Forelimb muscle (tissue), 1 donor: ENCODE measurements around the gene UNC119B. TPM values are rescaled to one million over a fixed set of nuclear protein-coding genes. Genes with fewer than 3 reads are reported as not detected.

Experiments used
- DNase-seq: peaks from one replicate; pipeline ENCODE4 v3.0.0-alpha.2; 2013; ENCODE audit warnings: low read depth
- polyA plus RNA-seq: library from polyadenylated mRNA; unstranded; fragments of 120-200 nt; gene quantifications from one replicate; pipeline ENCODE4 v1.2.1, GENCODE V29; 2013; ENCODE audit not compliant: insufficient read length

Gene UNC119B
- polyA plus RNA-seq, 1 donor = 11.8 TPM

GRCh38 chr12:120739031-120739762 lies 28.9 kb downstream of the UNC119B start:
- DNase-seq = no peak

- DNase-seq = no peak
Observed at GRCh38 chr12:120739821-120740613, 29.8 kb downstream of the UNC119B start.

- DNase-seq = no peak
Observed at GRCh38 chr12:120740871-120741270, 30.6 kb downstream of the UNC119B start.

GRCh38 chr12:120741476-120742421 lies 31.5 kb downstream of the UNC119B start:
- DNase-seq = peak; percentile 76

- DNase-seq = no peak
Observed at GRCh38 chr12:120744922-120745493, 34.8 kb downstream of the UNC119B start.

GRCh38 chr12:120748242-120748641 lies 38.0 kb downstream of the UNC119B start:
- no peak for DNase-seq

- no peak for DNase-seq
Observed at GRCh38 chr12:120749256-120749655, 39.0 kb downstream of the UNC119B start.

GRCh38 chr12:120750806-120751205 lies 40.5 kb downstream of the UNC119B start:
- no peak for DNase-seq

- no peak for DNase-seq
Observed at GRCh38 chr12:120751389-120751788, 41.1 kb downstream of the UNC119B start.

GRCh38 chr12:120754792-120755191 lies 44.5 kb downstream of the UNC119B start:
- no peak for DNase-seq

GRCh38 chr12:120755269-120755668 lies 45.0 kb downstream of the UNC119B start:
- DNase-seq = no peak

GRCh38 chr12:120757226-120757742 lies 47.0 kb downstream of the UNC119B start:
- DNase-seq = no peak

GRCh38 chr12:120757949-120758348 lies 47.7 kb downstream of the UNC119B start:
- no peak for DNase-seq

GRCh38 chr12:120758798-120759590 lies 48.7 kb downstream of the UNC119B start:
- no peak for DNase-seq

- DNase-seq = no peak
Observed at GRCh38 chr12:120759591-120760348, 49.5 kb downstream of the UNC119B start.

GRCh38 chr12:120760349-120761254 lies 50.3 kb downstream of the UNC119B start:
- no peak for DNase-seq

GRCh38 chr12:120761519-120761934 lies 51.3 kb downstream of the UNC119B start:
- DNase-seq = peak; percentile 86

GRCh38 chr12:120762086-120762485 lies 51.8 kb downstream of the UNC119B start:
- DNase-seq = no peak

- DNase-seq = no peak
Observed at GRCh38 chr12:120763250-120763649, 53.0 kb downstream of the UNC119B start.
